SU-DHL-6 (cell line): ENCODE measurements around the gene ITIH3.

Source experiments
- EZH2phosphoT487 ChIP-seq: fragments of 200-600 bp; sonication (generic), shearing (Covaris generic); conservative IDR thresholded peaks from 2 replicates; pipeline ENCODE4 v1.6.1; 2018; ENCODE audit warnings: mild to moderate bottlenecking, antibody characterized with exemption, low read length, moderate library complexity, mixed read lengths
- TF ChIP-seq, protein P1 (sequence below): fragments of 200-600 bp; sonication (generic); IDR thresholded peaks from one replicate; pipeline ENCODE4 v1.5.1; 2017; ENCODE audit warnings: antibody characterized with exemption, mild to moderate bottlenecking, low read length, moderate library complexity; ENCODE audit not compliant: insufficient read depth, poor library complexity, severe bottlenecking

DNA sequence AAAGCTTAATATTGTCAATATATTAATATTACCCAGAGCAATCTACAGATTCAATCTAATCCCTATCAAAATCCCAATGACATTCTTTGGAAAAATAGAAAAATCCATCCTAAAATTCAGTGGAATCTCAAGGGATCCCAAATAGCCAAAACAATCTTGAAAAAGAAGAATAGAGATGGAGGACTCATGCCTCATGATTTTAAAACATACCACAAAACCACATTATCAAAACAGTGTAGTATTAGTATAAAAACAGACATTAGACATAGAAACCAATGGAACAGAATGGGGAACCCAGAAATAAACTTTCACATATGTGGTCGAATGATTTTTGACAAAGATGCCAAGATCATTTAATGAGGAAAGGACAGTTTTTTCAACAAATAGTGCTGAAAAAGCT lies 38.5 kb upstream of the ITIH3 start:
- TF ChIP-seq, protein P1, sequence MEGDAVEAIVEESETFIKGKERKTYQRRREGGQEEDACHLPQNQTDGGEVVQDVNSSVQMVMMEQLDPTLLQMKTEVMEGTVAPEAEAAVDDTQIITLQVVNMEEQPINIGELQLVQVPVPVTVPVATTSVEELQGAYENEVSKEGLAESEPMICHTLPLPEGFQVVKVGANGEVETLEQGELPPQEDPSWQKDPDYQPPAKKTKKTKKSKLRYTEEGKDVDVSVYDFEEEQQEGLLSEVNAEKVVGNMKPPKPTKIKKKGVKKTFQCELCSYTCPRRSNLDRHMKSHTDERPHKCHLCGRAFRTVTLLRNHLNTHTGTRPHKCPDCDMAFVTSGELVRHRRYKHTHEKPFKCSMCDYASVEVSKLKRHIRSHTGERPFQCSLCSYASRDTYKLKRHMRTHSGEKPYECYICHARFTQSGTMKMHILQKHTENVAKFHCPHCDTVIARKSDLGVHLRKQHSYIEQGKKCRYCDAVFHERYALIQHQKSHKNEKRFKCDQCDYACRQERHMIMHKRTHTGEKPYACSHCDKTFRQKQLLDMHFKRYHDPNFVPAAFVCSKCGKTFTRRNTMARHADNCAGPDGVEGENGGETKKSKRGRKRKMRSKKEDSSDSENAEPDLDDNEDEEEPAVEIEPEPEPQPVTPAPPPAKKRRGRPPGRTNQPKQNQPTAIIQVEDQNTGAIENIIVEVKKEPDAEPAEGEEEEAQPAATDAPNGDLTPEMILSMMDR, result no peak
- TF ChIP-seq EZH2phosphoT487, result no peak
